Measurements from ENCODE around the gene KAT2B.

KAT2B gene

DNA sequence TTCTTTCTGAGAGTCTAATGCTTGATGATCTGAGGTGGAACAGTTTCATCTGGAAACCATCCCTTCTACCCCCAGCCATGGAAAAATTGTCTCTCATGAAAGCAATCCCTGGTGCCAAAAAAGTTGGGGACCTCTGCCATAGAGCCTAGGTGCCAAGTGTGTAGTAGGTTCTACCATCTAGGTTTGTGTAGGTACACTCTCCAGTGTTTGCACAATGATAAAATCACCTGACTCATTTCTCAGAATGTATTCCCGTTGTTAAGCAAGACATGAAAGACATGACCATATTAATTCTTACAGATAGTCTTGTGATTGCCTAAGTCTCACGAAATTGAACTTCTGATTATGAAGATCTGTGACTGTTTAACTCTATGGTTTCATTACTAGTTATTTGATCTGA lies 68.6 kb downstream of the KAT2B start:
- no CpG with 5 or more reads among the region's 2 CpGs for whole genome bisulfite sequencing

DNA sequence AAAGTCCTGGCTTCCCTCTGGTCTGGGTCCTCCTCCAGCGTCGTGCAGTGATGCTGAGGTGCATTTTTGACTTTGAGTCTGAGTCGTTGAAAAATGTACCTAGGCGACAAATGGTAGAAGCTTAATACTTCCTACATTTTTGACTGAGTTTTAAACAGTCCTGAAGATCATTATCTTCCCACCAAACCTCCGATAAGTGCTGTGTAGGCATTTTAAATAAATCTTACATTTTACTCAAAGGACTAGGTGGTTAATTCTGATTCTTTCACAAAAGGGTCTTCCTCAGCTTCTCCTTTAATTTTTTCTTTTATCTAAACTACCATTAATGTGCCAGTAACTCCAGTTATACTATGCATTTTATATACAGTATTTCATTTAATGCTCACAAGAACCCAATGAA lies 70.6 kb downstream of the KAT2B start:
- Histone ChIP-seq H2BK120ac (ENCODE audit: low read depth, low read length) (no peak overlapping the region), H3K14ac (ENCODE audit: low read length in 2 of 2) (no peak overlapping the region), H3K9ac (ENCODE audit: low read length) (no peak overlapping the region), H3K4me1 (ENCODE audit: control insufficient read depth, insufficient read depth, low read depth, low read length) (peaks cover 1% of the 10 kb centered on the region), H3K4ac (ENCODE audit: low read depth in 1 of 2, low read length in 2 of 2) (no peak overlapping the region), H3K27me3 (ENCODE audit: control insufficient read depth in 1 of 2, insufficient read depth in 1 of 2, low read length in 2 of 2) (no peaks in the 10 kb centered on the region), H3K18ac (ENCODE audit: low read depth in 1 of 2, low read length in 2 of 2) (no peak overlapping the region), H2BK15ac (ENCODE audit: low read depth, poor library complexity, severe bottlenecking) (no peak overlapping the region), H3K23ac (ENCODE audit: low read length in 2 of 2) (no peak overlapping the region), H3K9me3 (ENCODE audit: control insufficient read depth, low read length) (no peaks in the 10 kb centered on the region), H2BK12ac (ENCODE audit: low read length in 2 of 2) (no peak overlapping the region), H3K79me1 (replicated peaks; ENCODE audit: low read length, poor library complexity, severe bottlenecking) (no peaks in the 10 kb centered on the region), H4K8ac (ENCODE audit: low read length) (no peak overlapping the region), H3K4me3 (ENCODE audit: insufficient read depth in 1 of 2, low read depth in 1 of 2, low read length in 2 of 2) (no peak overlapping the region), H2AK5ac (ENCODE audit: low read length, severe bottlenecking) (no peak overlapping the region), H2AFZ (ENCODE audit: low read depth, low read length) (no peak overlapping the region), H3K4me2 (ENCODE audit: low read length, poor library complexity, severe bottlenecking) (no peak overlapping the region), H3K27ac (ENCODE audit: low read length, poor library complexity, severe bottlenecking) (no peak overlapping the region), H4K91ac (ENCODE audit: low read length) (no peak overlapping the region), H3K36me3 (ENCODE audit: control insufficient read depth in 1 of 2, insufficient read depth in 2 of 2, low read depth in 1 of 2, low read length in 2 of 2) (peaks cover 0 to 20% of the 10 kb centered on the region in 2 experiments), H2BK5ac (ENCODE audit: low read depth, low read length, poor library complexity, severe bottlenecking) (no peak overlapping the region)
- WGBS: 100% methylated on average over 1 of the region's 5 CpGs
- no peak for DNase-seq

More for the DNA sequence above, 68.6 kb downstream of the KAT2B start:
- no peak overlapping the region for H3K18ac ChIP-seq (ENCODE audit: low read depth in 1 of 2, low read length in 2 of 2)
- no peak overlapping the region for H3K4me3 ChIP-seq (ENCODE audit: insufficient read depth in 1 of 2, low read depth in 1 of 2, low read length in 2 of 2)
- no peak overlapping the region for H3K9ac ChIP-seq (ENCODE audit: low read length)
- no peak overlapping the region for H2BK15ac ChIP-seq (ENCODE audit: low read depth, poor library complexity, severe bottlenecking)
- H3K27ac ChIP-seq (ENCODE audit: low read length, poor library complexity, severe bottlenecking): no peak overlapping the region
- no peaks in the 10 kb centered on the region for H3K27me3 ChIP-seq (ENCODE audit: control insufficient read depth in 1 of 2, insufficient read depth in 1 of 2, low read length in 2 of 2)
- no peak overlapping the region for H2BK12ac ChIP-seq (ENCODE audit: low read length in 2 of 2)
- peaks cover 1% of the 10 kb centered on the region for H3K4me1 ChIP-seq (ENCODE audit: control insufficient read depth, insufficient read depth, low read depth, low read length)
- H3K23ac ChIP-seq (ENCODE audit: low read length in 2 of 2): no peak overlapping the region
- no peak overlapping the region for H3K4me2 ChIP-seq (ENCODE audit: low read length, poor library complexity, severe bottlenecking)
- no peak for DNase-seq
- no peak overlapping the region for H4K91ac ChIP-seq (ENCODE audit: low read length)
- H2BK5ac ChIP-seq (ENCODE audit: low read depth, low read length, poor library complexity, severe bottlenecking): no peak overlapping the region
- no peak overlapping the region for H2AFZ ChIP-seq (ENCODE audit: low read depth, low read length)
- H3K4ac ChIP-seq (ENCODE audit: low read depth in 1 of 2, low read length in 2 of 2): no peak overlapping the region
- no peak overlapping the region for H4K8ac ChIP-seq (ENCODE audit: low read length)
- peaks cover 0 to 15% of the 10 kb centered on the region in 2 experiments for H3K36me3 ChIP-seq (ENCODE audit: control insufficient read depth in 1 of 2, insufficient read depth in 2 of 2, low read depth in 1 of 2, low read length in 2 of 2)
- H3K14ac ChIP-seq (ENCODE audit: low read length in 2 of 2): no peak overlapping the region
- H3K79me1 ChIP-seq (replicated peaks; ENCODE audit: low read length, poor library complexity, severe bottlenecking): no peaks in the 10 kb centered on the region
- H3K9me3 ChIP-seq (ENCODE audit: control insufficient read depth, low read length): no peaks in the 10 kb centered on the region
- H2BK120ac ChIP-seq (ENCODE audit: low read depth, low read length): no peak overlapping the region
- no peak overlapping the region for H2AK5ac ChIP-seq (ENCODE audit: low read length, severe bottlenecking)

DNA sequence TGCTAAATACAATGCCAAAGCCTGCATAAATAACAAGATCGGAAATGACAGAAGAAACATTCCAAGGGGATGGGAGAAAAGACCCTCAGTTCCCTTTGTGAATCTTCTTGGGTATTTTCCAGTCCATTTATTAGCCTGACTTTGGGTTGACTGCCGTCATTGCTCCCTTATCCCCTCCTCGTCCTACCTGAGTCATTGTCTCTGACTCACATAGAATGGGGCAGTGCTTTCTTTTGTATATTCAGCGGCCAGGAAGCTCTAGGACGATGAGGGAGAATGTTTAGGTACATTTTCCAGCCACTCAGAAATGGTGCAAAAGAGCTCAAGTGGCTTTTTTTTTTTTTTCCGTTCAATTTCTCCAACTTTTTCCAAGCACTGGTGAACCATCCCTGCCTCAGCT lies 71.6 kb downstream of the KAT2B start:
- H3K23ac ChIP-seq (ENCODE audit: low read length in 2 of 2): no peak overlapping the region
- H3K79me1 ChIP-seq (replicated peaks; ENCODE audit: low read length, poor library complexity, severe bottlenecking): no peaks in the 10 kb centered on the region
- H3K4me3 ChIP-seq (ENCODE audit: insufficient read depth in 1 of 2, low read depth in 1 of 2, low read length in 2 of 2): no peak overlapping the region
- H3K9me3 ChIP-seq (ENCODE audit: control insufficient read depth, low read length): no peaks in the 10 kb centered on the region
- WGBS: 60% methylated on average over 5 of the region's 6 CpGs
- H3K9ac ChIP-seq (ENCODE audit: low read length): no peak overlapping the region
- DNase-seq: peak; percentile 12
- no peak overlapping the region for H3K4me2 ChIP-seq (ENCODE audit: low read length, poor library complexity, severe bottlenecking)
- no peak overlapping the region for H3K18ac ChIP-seq (ENCODE audit: low read depth in 1 of 2, low read length in 2 of 2)
- H3K4ac ChIP-seq (ENCODE audit: low read depth in 1 of 2, low read length in 2 of 2): no peak overlapping the region
- peaks cover 1% of the 10 kb centered on the region for H3K4me1 ChIP-seq (ENCODE audit: control insufficient read depth, insufficient read depth, low read depth, low read length)
- H2AFZ ChIP-seq (ENCODE audit: low read depth, low read length): no peak overlapping the region
- no peaks in the 10 kb centered on the region for H3K27me3 ChIP-seq (ENCODE audit: control insufficient read depth in 1 of 2, insufficient read depth in 1 of 2, low read length in 2 of 2)
- no peak overlapping the region for H2BK120ac ChIP-seq (ENCODE audit: low read depth, low read length)
- no peak overlapping the region for H2BK15ac ChIP-seq (ENCODE audit: low read depth, poor library complexity, severe bottlenecking)
- H3K27ac ChIP-seq (ENCODE audit: low read length, poor library complexity, severe bottlenecking): no peak overlapping the region
- H4K91ac ChIP-seq (ENCODE audit: low read length): no peak overlapping the region
- H4K8ac ChIP-seq (ENCODE audit: low read length): no peak overlapping the region
- H2AK5ac ChIP-seq (ENCODE audit: low read length, severe bottlenecking): no peak overlapping the region
- H2BK5ac ChIP-seq (ENCODE audit: low read depth, low read length, poor library complexity, severe bottlenecking): no peak overlapping the region
- no peak overlapping the region for H2BK12ac ChIP-seq (ENCODE audit: low read length in 2 of 2)
- peaks cover 0 to 20% of the 10 kb centered on the region in 2 experiments for H3K36me3 ChIP-seq (ENCODE audit: control insufficient read depth in 1 of 2, insufficient read depth in 2 of 2, low read depth in 1 of 2, low read length in 2 of 2)
- no peak overlapping the region for H3K14ac ChIP-seq (ENCODE audit: low read length in 2 of 2)

DNA sequence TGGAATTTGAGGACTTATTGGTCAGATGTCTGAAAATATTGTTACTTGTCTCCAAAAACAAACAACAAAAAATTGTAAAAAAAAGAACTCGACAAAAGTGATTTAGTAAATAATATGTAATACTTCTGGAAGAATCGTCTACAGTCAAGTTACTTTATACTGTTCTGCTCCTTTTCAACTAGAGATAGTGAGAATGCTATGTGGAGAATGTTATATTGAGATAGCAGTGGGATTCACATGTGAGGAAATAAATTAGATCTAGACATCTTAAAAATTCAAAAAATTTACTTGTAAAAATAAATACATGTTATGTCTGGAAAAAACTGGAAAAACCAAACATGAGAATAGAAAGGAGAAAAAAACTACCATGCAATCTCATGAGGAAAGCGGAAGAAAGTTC lies 80.8 kb downstream of the KAT2B start:
- 92% methylated on average over 1 of the region's 3 CpGs for WGBS
- H2BK12ac ChIP-seq (ENCODE audit: low read length in 2 of 2): no peak overlapping the region
- peaks cover 1% of the 10 kb centered on the region for H3K79me1 ChIP-seq (replicated peaks; ENCODE audit: low read length, poor library complexity, severe bottlenecking)
- no peak overlapping the region for H3K4me2 ChIP-seq (ENCODE audit: low read length, poor library complexity, severe bottlenecking)
- H3K27ac ChIP-seq (ENCODE audit: low read length, poor library complexity, severe bottlenecking): no peak overlapping the region
- no peak for DNase-seq
- no peak overlapping the region for H2AFZ ChIP-seq (ENCODE audit: low read depth, low read length)
- no peak overlapping the region for H3K4me3 ChIP-seq (ENCODE audit: insufficient read depth in 1 of 2, low read depth in 1 of 2, low read length in 2 of 2)
- no peak overlapping the region for H3K4ac ChIP-seq (ENCODE audit: low read depth in 1 of 2, low read length in 2 of 2)
- H4K91ac ChIP-seq (ENCODE audit: low read length): no peak overlapping the region
- no peak overlapping the region for H2BK5ac ChIP-seq (ENCODE audit: low read depth, low read length, poor library complexity, severe bottlenecking)
- no peaks in the 10 kb centered on the region for H3K27me3 ChIP-seq (ENCODE audit: control insufficient read depth in 1 of 2, insufficient read depth in 1 of 2, low read length in 2 of 2)
- H3K9ac ChIP-seq (ENCODE audit: low read length): no peak overlapping the region
- H3K36me3 ChIP-seq (ENCODE audit: control insufficient read depth in 1 of 2, insufficient read depth in 2 of 2, low read depth in 1 of 2, low read length in 2 of 2): peaks cover 0 to 5% of the 10 kb centered on the region in 2 experiments
- no peak overlapping the region for H4K8ac ChIP-seq (ENCODE audit: low read length)
- H3K9me3 ChIP-seq (ENCODE audit: control insufficient read depth, low read length): no peaks in the 10 kb centered on the region
- no peak overlapping the region for H2BK120ac ChIP-seq (ENCODE audit: low read depth, low read length)
- H3K18ac ChIP-seq (ENCODE audit: low read depth in 1 of 2, low read length in 2 of 2): no peak overlapping the region
- no peak overlapping the region for H3K14ac ChIP-seq (ENCODE audit: low read length in 2 of 2)
- H3K23ac ChIP-seq (ENCODE audit: low read length in 2 of 2): no peak overlapping the region
- H2BK15ac ChIP-seq (ENCODE audit: low read depth, poor library complexity, severe bottlenecking): no peak overlapping the region
- no peaks in the 10 kb centered on the region for H3K4me1 ChIP-seq (ENCODE audit: control insufficient read depth, insufficient read depth, low read depth, low read length)
- no peak overlapping the region for H2AK5ac ChIP-seq (ENCODE audit: low read length, severe bottlenecking)
